ENCODE results near the gene LRRC27.

DNA sequence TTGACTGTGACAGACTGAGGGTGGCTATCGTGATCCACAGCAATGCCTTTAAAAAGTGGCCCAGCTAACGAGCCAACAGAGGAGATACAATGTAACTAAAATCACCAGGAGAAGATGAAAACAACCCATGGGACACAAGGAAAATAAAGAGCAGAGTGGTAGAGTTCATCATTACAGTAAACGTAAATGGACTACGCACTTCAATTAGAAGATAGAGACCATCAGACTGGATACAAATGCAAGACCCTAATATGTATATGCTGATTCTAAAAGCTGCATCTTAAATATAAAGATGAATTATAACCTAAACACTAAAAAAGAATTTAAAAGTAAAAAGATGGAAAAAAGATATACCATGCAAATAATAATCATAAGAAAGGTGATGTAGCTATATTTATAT is 17.7 kb upstream of the LRRC27 start:
- TF ChIP-seq POLR2A (IDR thresholded peaks at IDR 0.05) = no peak
- TF ChIP-seq, protein P1, sequence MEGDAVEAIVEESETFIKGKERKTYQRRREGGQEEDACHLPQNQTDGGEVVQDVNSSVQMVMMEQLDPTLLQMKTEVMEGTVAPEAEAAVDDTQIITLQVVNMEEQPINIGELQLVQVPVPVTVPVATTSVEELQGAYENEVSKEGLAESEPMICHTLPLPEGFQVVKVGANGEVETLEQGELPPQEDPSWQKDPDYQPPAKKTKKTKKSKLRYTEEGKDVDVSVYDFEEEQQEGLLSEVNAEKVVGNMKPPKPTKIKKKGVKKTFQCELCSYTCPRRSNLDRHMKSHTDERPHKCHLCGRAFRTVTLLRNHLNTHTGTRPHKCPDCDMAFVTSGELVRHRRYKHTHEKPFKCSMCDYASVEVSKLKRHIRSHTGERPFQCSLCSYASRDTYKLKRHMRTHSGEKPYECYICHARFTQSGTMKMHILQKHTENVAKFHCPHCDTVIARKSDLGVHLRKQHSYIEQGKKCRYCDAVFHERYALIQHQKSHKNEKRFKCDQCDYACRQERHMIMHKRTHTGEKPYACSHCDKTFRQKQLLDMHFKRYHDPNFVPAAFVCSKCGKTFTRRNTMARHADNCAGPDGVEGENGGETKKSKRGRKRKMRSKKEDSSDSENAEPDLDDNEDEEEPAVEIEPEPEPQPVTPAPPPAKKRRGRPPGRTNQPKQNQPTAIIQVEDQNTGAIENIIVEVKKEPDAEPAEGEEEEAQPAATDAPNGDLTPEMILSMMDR (IDR thresholded peaks at IDR 0.05) = no peak
- no peak for TF ChIP-seq POLR2AphosphoS5 (IDR thresholded peaks at IDR 0.05)
- TF ChIP-seq EP300 (IDR thresholded peaks at IDR 0.05) = no peak
